PFSK-1 (cell line): ENCODE data around the gene LIMA1.

Experiments used
- FOXP2 ChIP-seq: optimal IDR thresholded peaks from 2 replicates; pipeline ENCODE3; 2011; ENCODE audit warnings: borderline replicate concordance, control low read depth, inconsistent platforms; ENCODE audit not compliant: insufficient read depth; ENCODE audit errors: extremely low read length, extremely low read depth
- POLR2AphosphoS5 ChIP-seq: IDR thresholded peaks from 2 replicates; pipeline ENCODE4 v1.6.1; 2012; ENCODE audit warnings: low read depth, mild to moderate bottlenecking, control low read depth, low read length, moderate library complexity
- SIN3A ChIP-seq: IDR thresholded peaks from 2 replicates; pipeline ENCODE4 v1.6.1; 2012; ENCODE audit warnings: mild to moderate bottlenecking, low read length, moderate library complexity, borderline replicate concordance; ENCODE audit not compliant: insufficient read depth
- TAF1 ChIP-seq: IDR thresholded peaks from 2 replicates; pipeline ENCODE4 v1.6.1; 2012; ENCODE audit warnings: low read length, control low read depth, borderline replicate concordance; ENCODE audit not compliant: insufficient read depth
- TF ChIP-seq, protein P1 (sequence below), 2 experiments: IDR thresholded peaks; 2 replicates each; pipeline versions ENCODE4 v1.6.1 to v1.8.0; 2011 to 2012; ENCODE audit warnings: low read depth in 2 of 2, low read length in 2 of 2, control low read depth in 1 of 2, inconsistent platforms in 1 of 2, mild to moderate bottlenecking in 1 of 2, moderate library complexity in 1 of 2; ENCODE audit not compliant: insufficient read depth in 1 of 2

DNA sequence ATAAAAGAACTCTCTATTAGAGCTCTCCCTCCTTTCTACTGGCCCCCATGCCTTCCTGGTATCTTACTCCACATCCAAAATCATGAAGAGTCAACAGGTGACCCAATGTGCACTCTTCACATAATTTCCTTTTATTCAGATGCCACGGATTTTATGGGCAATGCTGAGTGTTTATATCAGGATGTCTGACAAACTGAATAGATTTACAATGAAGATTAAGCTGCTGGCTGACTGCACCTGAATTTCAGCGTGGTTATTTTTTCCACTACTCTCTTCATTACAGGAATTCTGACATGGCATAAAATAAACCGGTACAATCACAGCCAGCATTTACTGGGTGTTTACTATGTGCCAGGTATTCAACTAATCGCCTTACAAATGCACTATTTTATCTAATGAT is 86.8 kb downstream of the LIMA1 start:
- no peak for TF ChIP-seq TAF1
- TF ChIP-seq POLR2AphosphoS5: no peak
- TF ChIP-seq, protein P1, sequence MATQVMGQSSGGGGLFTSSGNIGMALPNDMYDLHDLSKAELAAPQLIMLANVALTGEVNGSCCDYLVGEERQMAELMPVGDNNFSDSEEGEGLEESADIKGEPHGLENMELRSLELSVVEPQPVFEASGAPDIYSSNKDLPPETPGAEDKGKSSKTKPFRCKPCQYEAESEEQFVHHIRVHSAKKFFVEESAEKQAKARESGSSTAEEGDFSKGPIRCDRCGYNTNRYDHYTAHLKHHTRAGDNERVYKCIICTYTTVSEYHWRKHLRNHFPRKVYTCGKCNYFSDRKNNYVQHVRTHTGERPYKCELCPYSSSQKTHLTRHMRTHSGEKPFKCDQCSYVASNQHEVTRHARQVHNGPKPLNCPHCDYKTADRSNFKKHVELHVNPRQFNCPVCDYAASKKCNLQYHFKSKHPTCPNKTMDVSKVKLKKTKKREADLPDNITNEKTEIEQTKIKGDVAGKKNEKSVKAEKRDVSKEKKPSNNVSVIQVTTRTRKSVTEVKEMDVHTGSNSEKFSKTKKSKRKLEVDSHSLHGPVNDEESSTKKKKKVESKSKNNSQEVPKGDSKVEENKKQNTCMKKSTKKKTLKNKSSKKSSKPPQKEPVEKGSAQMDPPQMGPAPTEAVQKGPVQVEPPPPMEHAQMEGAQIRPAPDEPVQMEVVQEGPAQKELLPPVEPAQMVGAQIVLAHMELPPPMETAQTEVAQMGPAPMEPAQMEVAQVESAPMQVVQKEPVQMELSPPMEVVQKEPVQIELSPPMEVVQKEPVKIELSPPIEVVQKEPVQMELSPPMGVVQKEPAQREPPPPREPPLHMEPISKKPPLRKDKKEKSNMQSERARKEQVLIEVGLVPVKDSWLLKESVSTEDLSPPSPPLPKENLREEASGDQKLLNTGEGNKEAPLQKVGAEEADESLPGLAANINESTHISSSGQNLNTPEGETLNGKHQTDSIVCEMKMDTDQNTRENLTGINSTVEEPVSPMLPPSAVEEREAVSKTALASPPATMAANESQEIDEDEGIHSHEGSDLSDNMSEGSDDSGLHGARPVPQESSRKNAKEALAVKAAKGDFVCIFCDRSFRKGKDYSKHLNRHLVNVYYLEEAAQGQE (IDR thresholded peaks at IDR 0.05; ENCODE audit: insufficient read depth in 1 of 2, low read depth in 2 of 2, low read length in 2 of 2): no peak
- no peak for TF ChIP-seq SIN3A
- no peak for TF ChIP-seq FOXP2
